ENCODE measurements around the gene SIGLEC8. TPM values are rescaled to one million over a fixed set of nuclear protein-coding genes. Genes with fewer than 3 reads are reported as not detected.

Gene SIGLEC8
- total RNA-seq, 2 donors from 2014 or later, result 0.32 to 0.94 TPM

DNA sequence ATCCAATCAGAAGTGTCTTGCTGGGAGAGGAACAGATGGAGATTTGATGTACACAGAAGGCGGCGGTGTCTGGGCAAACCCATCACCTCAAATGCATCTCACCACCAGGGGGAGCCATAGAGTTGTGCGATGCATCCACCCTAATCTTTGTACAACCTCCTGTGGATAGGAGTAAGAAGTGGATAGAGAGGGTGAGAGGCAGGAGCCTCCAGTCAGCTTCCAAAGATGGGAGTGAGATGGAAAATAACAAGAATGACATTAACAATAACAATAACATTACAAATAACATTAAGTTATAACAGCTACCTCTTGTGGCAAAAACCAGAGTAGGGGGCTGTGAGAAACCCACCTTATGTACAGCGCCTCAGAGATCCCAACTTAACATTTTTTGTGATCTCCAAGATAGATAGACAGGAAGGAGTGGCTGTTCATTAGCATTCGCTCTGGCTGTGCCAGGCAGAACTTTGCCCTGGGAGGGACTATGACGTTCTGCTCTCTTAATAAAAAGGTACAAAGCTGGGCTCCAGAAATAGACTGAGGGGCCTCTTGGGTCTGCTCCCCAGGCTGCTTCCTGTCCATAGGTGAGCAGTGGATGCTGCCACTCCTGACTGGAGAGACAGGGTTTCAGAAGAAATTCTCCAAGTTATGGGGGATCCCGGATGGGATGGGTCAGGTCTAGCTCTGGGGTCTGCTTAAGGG is 14.9 kb upstream of the SIGLEC8 start:
- TF ChIP-seq, protein P1, sequence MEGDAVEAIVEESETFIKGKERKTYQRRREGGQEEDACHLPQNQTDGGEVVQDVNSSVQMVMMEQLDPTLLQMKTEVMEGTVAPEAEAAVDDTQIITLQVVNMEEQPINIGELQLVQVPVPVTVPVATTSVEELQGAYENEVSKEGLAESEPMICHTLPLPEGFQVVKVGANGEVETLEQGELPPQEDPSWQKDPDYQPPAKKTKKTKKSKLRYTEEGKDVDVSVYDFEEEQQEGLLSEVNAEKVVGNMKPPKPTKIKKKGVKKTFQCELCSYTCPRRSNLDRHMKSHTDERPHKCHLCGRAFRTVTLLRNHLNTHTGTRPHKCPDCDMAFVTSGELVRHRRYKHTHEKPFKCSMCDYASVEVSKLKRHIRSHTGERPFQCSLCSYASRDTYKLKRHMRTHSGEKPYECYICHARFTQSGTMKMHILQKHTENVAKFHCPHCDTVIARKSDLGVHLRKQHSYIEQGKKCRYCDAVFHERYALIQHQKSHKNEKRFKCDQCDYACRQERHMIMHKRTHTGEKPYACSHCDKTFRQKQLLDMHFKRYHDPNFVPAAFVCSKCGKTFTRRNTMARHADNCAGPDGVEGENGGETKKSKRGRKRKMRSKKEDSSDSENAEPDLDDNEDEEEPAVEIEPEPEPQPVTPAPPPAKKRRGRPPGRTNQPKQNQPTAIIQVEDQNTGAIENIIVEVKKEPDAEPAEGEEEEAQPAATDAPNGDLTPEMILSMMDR (IDR thresholded peaks at IDR 0.05), result peak; percentile 82
- no peaks in the 10 kb centered on the region for H3K27me3 ChIP-seq
- H3K4me1 ChIP-seq, result no peaks in the 10 kb centered on the region
- intact Hi-C loops (cut with DNase I), result loop anchor here (5.0 kb wide), 2 partner anchors 39 to 184 kb away; no protein-coding TSS in a partner anchor
- H3K9me3 ChIP-seq, result no peaks in the 10 kb centered on the region
- no peak overlapping the region for H3K9ac ChIP-seq (ENCODE audit: low read depth in 2 of 2, low read length in 2 of 2)
- H3K4me3 ChIP-seq, result no peak overlapping the region
- peak; percentile 83 for DNase-seq
- no peaks in the 10 kb centered on the region for H3K36me3 ChIP-seq
- H3K27ac ChIP-seq, result no peak overlapping the region

GRCh38 chr19:51472607-51473006 is 14.4 kb upstream of the SIGLEC8 start:
- Histone ChIP-seq H3K4me1 (no peaks in the 10 kb centered on the region), H3K27me3 (no peaks in the 10 kb centered on the region), H3K4me3 (no peak overlapping the region), H3K36me3 (no peaks in the 10 kb centered on the region), H3K27ac (no peak overlapping the region), H3K9me3 (no peaks in the 10 kb centered on the region), H3K9ac (ENCODE audit: low read depth in 2 of 2, low read length in 2 of 2) (no peak overlapping the region)
- TF ChIP-seq, protein P1 (IDR thresholded peaks at IDR 0.05), result no peak
- intact Hi-C loops (cut with DNase I), result loop anchor here (5.0 kb wide), 2 partner anchors 40 to 185 kb away; no protein-coding TSS in a partner anchor
- no peak for DNase-seq

DNA sequence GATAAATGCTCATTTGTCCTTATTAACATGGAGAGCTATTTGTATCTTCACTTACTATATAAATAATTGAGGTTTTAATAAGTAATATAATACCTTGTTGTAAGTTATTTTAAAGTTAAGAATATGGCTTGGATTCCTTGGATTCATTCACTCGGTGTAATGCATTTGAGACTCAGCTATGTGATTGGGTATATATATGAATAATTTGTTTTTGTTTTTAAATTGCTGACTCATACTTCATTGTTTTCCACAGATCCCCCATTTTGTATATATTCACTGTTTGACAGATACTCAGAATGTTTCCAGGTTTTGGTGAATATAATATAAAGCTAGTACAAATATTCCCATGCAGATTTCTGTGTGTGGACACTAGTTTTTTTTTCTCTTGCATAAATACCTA is 13.3 kb upstream of the SIGLEC8 start:
- no peak overlapping the region for H3K9ac ChIP-seq (ENCODE audit: low read depth in 2 of 2, low read length in 2 of 2)
- TF ChIP-seq, protein P1 (IDR thresholded peaks at IDR 0.05), result no peak
- H3K4me3 ChIP-seq, result no peak overlapping the region
- H3K27me3 ChIP-seq, result no peaks in the 10 kb centered on the region
- no peaks in the 10 kb centered on the region for H3K36me3 ChIP-seq
- no peak for DNase-seq
- intact Hi-C loops (cut with DNase I), result loop anchor here (5.0 kb wide), 2 partner anchors 41 to 186 kb away; no protein-coding TSS in a partner anchor
- H3K27ac ChIP-seq, result no peak overlapping the region
- H3K4me1 ChIP-seq, result no peaks in the 10 kb centered on the region
- H3K9me3 ChIP-seq, result no peaks in the 10 kb centered on the region

GRCh38 chr19:51470966-51471365 is 12.7 kb upstream of the SIGLEC8 start:
- no peak overlapping the region for H3K4me3 ChIP-seq
- no peaks in the 10 kb centered on the region for H3K4me1 ChIP-seq
- TF ChIP-seq, protein P1 (IDR thresholded peaks at IDR 0.05), result no peak
- no peaks in the 10 kb centered on the region for H3K27me3 ChIP-seq
- no peaks in the 10 kb centered on the region for H3K9me3 ChIP-seq
- no peak for DNase-seq
- H3K27ac ChIP-seq, result no peak overlapping the region
- no peak overlapping the region for H3K9ac ChIP-seq (ENCODE audit: low read depth in 2 of 2, low read length in 2 of 2)
- H3K36me3 ChIP-seq, result no peaks in the 10 kb centered on the region
- intact Hi-C loops (cut with DNase I), result loop anchor here (5.0 kb wide), 2 partner anchors 41 to 186 kb away; no protein-coding TSS in a partner anchor

- H3K27ac ChIP-seq, result no peak overlapping the region
- DNase-seq, result no peak
- no peak overlapping the region for H3K4me3 ChIP-seq
- H3K4me1 ChIP-seq, result no peaks in the 10 kb centered on the region
- no peaks in the 10 kb centered on the region for H3K9me3 ChIP-seq
- intact Hi-C loops (cut with DNase I), result loop anchor here (5.0 kb wide), 2 partner anchors 43 to 188 kb away; no protein-coding TSS in a partner anchor
- H3K36me3 ChIP-seq, result no peaks in the 10 kb centered on the region
- H3K27me3 ChIP-seq, result no peaks in the 10 kb centered on the region
- no peak overlapping the region for H3K9ac ChIP-seq (ENCODE audit: low read depth in 2 of 2, low read length in 2 of 2)
- TF ChIP-seq, protein P1 (IDR thresholded peaks at IDR 0.05), result no peak
Measured at GRCh38 chr19:51469629-51470028, 11.4 kb upstream of the SIGLEC8 start.

Measured in colonic mucosa (tissue), 4 donors.